ENCODE results near the gene GPR137C. TPM values are rescaled to one million over a fixed set of nuclear protein-coding genes. Genes with fewer than 3 reads are reported as not detected.

Gene GPR137C
- total and polyA plus RNA-seq, 2 of the 4 experiments (the other 2 are of a cell fraction) = 0.72 to 0.91 TPM

DNA sequence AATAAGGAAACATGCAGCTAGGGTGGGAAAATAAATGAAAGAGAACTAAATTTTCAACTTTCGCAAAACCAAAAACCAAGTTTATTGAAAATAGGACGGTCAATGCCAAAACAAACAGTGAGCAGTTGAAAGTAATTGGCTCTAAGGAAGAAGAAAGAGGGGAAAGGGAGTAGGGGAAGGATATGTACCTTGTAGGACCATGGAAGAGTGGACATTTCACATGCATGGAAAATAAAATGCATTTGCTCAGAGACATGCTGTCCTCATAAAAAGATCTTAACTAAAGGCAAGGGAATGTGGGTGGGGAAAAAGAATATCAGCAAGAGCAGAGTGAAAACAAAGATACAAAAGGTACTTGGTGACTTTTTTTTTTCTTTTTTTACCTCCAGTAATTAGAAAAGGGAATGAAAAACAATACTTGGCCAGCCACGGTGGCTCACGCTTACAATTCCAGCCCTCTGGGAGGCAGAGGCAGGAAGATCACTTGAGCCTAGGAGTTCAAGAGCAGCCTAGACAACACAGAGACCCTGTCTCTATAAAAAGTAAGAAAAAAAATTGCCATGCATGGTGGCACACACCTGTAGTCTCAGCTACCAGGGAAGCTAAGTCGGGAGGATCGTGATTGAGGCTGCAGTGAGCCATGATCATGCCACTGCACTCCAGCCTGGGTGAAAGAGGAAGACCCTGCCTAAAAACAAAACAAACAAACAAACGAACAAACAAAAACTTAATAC, 6.9 kb upstream of the GPR137C start:
- CTCF ChIA-PET = no interaction called here
- H2BK120ac ChIP-seq (ENCODE audit: low read depth, low read length) = no peak overlapping the region

More for the DNA sequence above, 6.9 kb upstream of the GPR137C start:
- BruUV-seq (replicated peaks) = no TSS peak
- no peak for TF ChIP-seq BHLHE40 (IDR thresholded peaks at IDR 0.05; ENCODE audit: low read depth, low read length)
- no peak for TF ChIP-seq MAZ (IDR thresholded peaks at IDR 0.05; ENCODE audit: borderline replicate concordance, low read depth, low read length)
- no peak for TF ChIP-seq RCOR1 (IDR thresholded peaks at IDR 0.05; ENCODE audit: insufficient replicate concordance, low read length)
- no peak for TF ChIP-seq CEBPB (IDR thresholded peaks at IDR 0.05; ENCODE audit: low read depth, low read length)
- no peak for TF ChIP-seq POLR2A (IDR thresholded peaks at IDR 0.05; ENCODE audit: low read depth, low read length)
- TF ChIP-seq FOS (IDR thresholded peaks at IDR 0.05; ENCODE audit: low read depth, low read length) = no peak
- H3K27me3 ChIP-seq (ENCODE audit: control insufficient read depth, insufficient read depth, low read length) = no peaks in the 10 kb centered on the region
- peaks cover 0 to under 1% of the 10 kb centered on the region in 2 experiments; a peak in 1 of 4 replicates for H3K79me1 ChIP-seq (ENCODE audit: low read depth in 1 of 2, low read length in 2 of 2)
- H3K27ac ChIP-seq (ENCODE audit: insufficient read depth, low read length) = no peak overlapping the region
- H2BK5ac ChIP-seq (ENCODE audit: low read depth, low read length, poor library complexity, severe bottlenecking) = no peak overlapping the region
- H3K23ac ChIP-seq (ENCODE audit: low read depth, low read length) = no peak overlapping the region
- no peak overlapping the region for H3K18ac ChIP-seq (ENCODE audit: low read depth, low read length)
- H2AFZ ChIP-seq (replicated peaks; ENCODE audit: low read length, poor library complexity) = no peak overlapping the region
- no peak overlapping the region for H3K9ac ChIP-seq (ENCODE audit: low read depth, low read length)
- no peak overlapping the region for H4K5ac ChIP-seq (ENCODE audit: low read depth, low read length)
- H4K8ac ChIP-seq (ENCODE audit: low read depth in 2 of 2, low read length in 2 of 2) = no peak overlapping the region
- no peak overlapping the region for H2BK20ac ChIP-seq (ENCODE audit: low read depth, low read length)
- no peak overlapping the region for H2BK15ac ChIP-seq (ENCODE audit: low read depth, low read length)
- no peak overlapping the region for H2AK5ac ChIP-seq (ENCODE audit: low read depth, low read length)
- ATAC-seq (ENCODE audit: low read depth) = no peak
- H4K91ac ChIP-seq (ENCODE audit: insufficient read depth, low read depth, low read length) = no peak overlapping the region
- H3K4ac ChIP-seq (ENCODE audit: low read depth, low read length) = no peak overlapping the region
- no peaks in the 10 kb centered on the region for H3K4me1 ChIP-seq (ENCODE audit: control insufficient read depth, insufficient read depth, low read length)
- dilution Hi-C loops (cut with HindIII; ENCODE audit: low sequenced_read_pairs, unreplicated experiment) = no loop called here
- intact Hi-C loops (cut with micrococcal nuclease) = no loop called here
- H3K56ac ChIP-seq (ENCODE audit: extremely low read depth, insufficient read depth, low read length) = no peak overlapping the region
- H3K36me3 ChIP-seq (ENCODE audit: control insufficient read depth, insufficient read depth, low read length) = no peaks in the 10 kb centered on the region
- no peaks in the 10 kb centered on the region for H3K9me1 ChIP-seq (ENCODE audit: insufficient read depth, low read length)
- no peak overlapping the region for H3K4me3 ChIP-seq (ENCODE audit: insufficient read depth, low read depth, low read length)
- no peak overlapping the region for H3K4me2 ChIP-seq (ENCODE audit: low read depth, low read length)
- no peaks in the 10 kb centered on the region for H4K20me1 ChIP-seq (ENCODE audit: insufficient read depth, low read length)
- no peak overlapping the region for H3K14ac ChIP-seq (replicated peaks; ENCODE audit: low read depth, low read length)
- POLR2A ChIA-PET (ENCODE audit: unreplicated experiment) = no interaction called here
- in situ Hi-C loops (cut with MboI; ENCODE audit: low sequenced_read_pairs) = no loop called here
- no peak overlapping the region for H2AK9ac ChIP-seq (replicated peaks; ENCODE audit: low read depth, low read length, poor library complexity)
- no CpG with 5 or more reads among the region's 7 CpGs for WGBS, 2 experiments (ENCODE audit: extremely low coverage in 2 of 2, insufficient read length in 1 of 2)
- H3K9me3 ChIP-seq (ENCODE audit: control insufficient read depth, insufficient read depth, low read length) = no peaks in the 10 kb centered on the region
- DNase-seq = no peak
